Gastrocnemius medialis (tissue), 4 donors: ENCODE results near the gene CREBBP. TPM values are rescaled to one million over a fixed set of nuclear protein-coding genes. Genes with fewer than 3 reads are reported as not detected.
A peak's percentile ranks its signal among the peaks of the same experiment; 100 is the strongest.

Experiments used
- ATAC-seq, 2 donors: fragments of 150-250 bp; one replicate each; pipeline ENCODE4 v1.9.1; 2016
- DNase-seq, 2 donors: peaks; one replicate each; pipeline ENCODE4 v3.0.0-alpha.2; 2019
- H3K27ac ChIP-seq, 4 donors: fragments of 200-600 bp; sonication (generic); 1 replicate in 1 of 4; 2 replicates in 3 of 4; pipeline ENCODE4 v1.5.1; 2016 to 2018; ENCODE audit warnings: mild to moderate bottlenecking in 2 of 4, moderate library complexity in 1 of 4
- H3K27me3 ChIP-seq, 3 donors: fragments of 200-600 bp; sonication (generic) in 2 of 3; 1 replicate in 1 of 3; 2 replicates in 2 of 3; pipeline versions ENCODE4 v1.5.1 to v1.6.0; 2016 to 2019; ENCODE audit warnings: mild to moderate bottlenecking in 1 of 3, moderate library complexity in 1 of 3
- H3K36me3 ChIP-seq, 2 donors: fragments of 200-600 bp; sonication (generic) in 1 of 2; one replicate each; pipeline ENCODE4 v1.5.1; 2017 to 2018
- H3K4me1 ChIP-seq, 2 donors: fragments of 200-600 bp; sonication (generic) in 1 of 2; one replicate each; pipeline ENCODE4 v1.5.1; 2016 to 2017; ENCODE audit warnings: mild to moderate bottlenecking in 2 of 2
- H3K4me3 ChIP-seq, 4 donors: fragments of 200-600 bp; sonication (generic) in 3 of 4; 1 replicate in 1 of 4; 2 replicates in 3 of 4; pipeline ENCODE4 v1.5.1; 2016 to 2019; ENCODE audit warnings: mild to moderate bottlenecking in 2 of 4
- H3K9me3 ChIP-seq, 3 donors: fragments of 200-600 bp; sonication (generic) in 2 of 3; 1 replicate in 1 of 3; 2 replicates in 2 of 3; pipeline ENCODE4 v1.5.1; 2016 to 2019
- POLR2A ChIP-seq, 2 donors: fragments of 450-650 bp; IDR thresholded peaks; one replicate each; pipeline ENCODE4 v1.6.1; 2017; ENCODE audit warnings: antibody characterized with exemption in 2 of 2, mild to moderate bottlenecking in 2 of 2, moderate library complexity in 2 of 2
- in situ Hi-C, 4 donors: fragments of 200-750 bp; cut with MboI; loops; one replicate each; pipeline versions ENCODE4 v1.15.0 to v1.8.0; 2017; ENCODE audit warnings: low sequenced_read_pairs in 4 of 4
- intact Hi-C: fragments of 100-400 bp; cut with DNase I; formaldehyde crosslinking; loops from one replicate; pipeline ENCODE4 v1.15.1; 2023; ENCODE audit warnings: low total_unique reads
- total RNA-seq, 4 donors: library from RNA; depleted of rRNA; stranded (reverse); fragments of >200 nt; gene quantifications; one replicate each; pipeline versions ENCODE4 v1.1.0 to v1.2.3, GENCODE V29; 2016
- TF ChIP-seq, protein P1 (sequence below), 5 experiments: fragments of 450-650 bp in 3 of 5; fragments of 200-600 bp in 2 of 5; sonication (generic) in 2 of 5; IDR thresholded peaks in 4 of 5; conservative IDR thresholded peaks in 1 of 5; 1 replicate in 4 of 5; 2 replicates in 1 of 5; pipeline ENCODE4 v1.5.1; 2016 to 2019; ENCODE audit warnings: antibody characterized with exemption in 5 of 5, mild to moderate bottlenecking in 3 of 5, moderate library complexity in 3 of 5

Gene CREBBP
- total RNA-seq, 4 donors from 2014 or later: 39.8 to 61.3 (median 53.5) TPM

DNA sequence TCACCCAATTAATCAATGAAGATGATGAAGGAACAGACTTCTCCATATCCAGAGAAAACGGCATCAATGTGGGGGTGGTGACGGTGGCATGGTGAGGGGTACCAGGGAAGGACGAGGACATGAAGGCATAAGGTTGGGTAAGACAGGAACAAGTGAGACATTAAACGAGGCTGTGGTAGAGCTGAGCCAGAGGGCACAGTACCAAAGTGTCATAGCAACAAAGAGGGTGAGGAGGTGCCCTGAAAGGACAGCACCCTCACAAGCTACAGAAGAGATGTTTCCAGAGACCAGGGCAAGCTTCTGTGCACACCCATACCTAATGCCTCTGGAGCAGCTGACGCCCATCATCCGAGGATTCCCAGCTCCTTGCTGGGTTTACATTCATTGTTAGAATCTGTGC is 105.7 kb downstream of the CREBBP start:
- in situ Hi-C loops: no loop called here
- peaks cover 4 to 60% of the 10 kb centered on the region in 2 donors for H3K36me3 ChIP-seq
- ATAC-seq: peak; percentile 34 to 37
- H3K9me3 ChIP-seq: no peaks in the 10 kb centered on the region
- no peaks in the 10 kb centered on the region for H3K27me3 ChIP-seq
- DNase-seq: no peak
- peak overlapping the region; percentile 34 to 76 (median 52) for H3K27ac ChIP-seq
- H3K4me1 ChIP-seq: peaks cover 33 to 43% of the 10 kb centered on the region in 2 donors
- intact Hi-C loops: no loop called here
- TF ChIP-seq, protein P1, sequence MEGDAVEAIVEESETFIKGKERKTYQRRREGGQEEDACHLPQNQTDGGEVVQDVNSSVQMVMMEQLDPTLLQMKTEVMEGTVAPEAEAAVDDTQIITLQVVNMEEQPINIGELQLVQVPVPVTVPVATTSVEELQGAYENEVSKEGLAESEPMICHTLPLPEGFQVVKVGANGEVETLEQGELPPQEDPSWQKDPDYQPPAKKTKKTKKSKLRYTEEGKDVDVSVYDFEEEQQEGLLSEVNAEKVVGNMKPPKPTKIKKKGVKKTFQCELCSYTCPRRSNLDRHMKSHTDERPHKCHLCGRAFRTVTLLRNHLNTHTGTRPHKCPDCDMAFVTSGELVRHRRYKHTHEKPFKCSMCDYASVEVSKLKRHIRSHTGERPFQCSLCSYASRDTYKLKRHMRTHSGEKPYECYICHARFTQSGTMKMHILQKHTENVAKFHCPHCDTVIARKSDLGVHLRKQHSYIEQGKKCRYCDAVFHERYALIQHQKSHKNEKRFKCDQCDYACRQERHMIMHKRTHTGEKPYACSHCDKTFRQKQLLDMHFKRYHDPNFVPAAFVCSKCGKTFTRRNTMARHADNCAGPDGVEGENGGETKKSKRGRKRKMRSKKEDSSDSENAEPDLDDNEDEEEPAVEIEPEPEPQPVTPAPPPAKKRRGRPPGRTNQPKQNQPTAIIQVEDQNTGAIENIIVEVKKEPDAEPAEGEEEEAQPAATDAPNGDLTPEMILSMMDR (IDR thresholded peaks at IDR 0.05 in 4 of 5, conservative IDR thresholded peaks at IDR 0.05 in 1 of 5): no peak
- no peak for TF ChIP-seq POLR2A (IDR thresholded peaks at IDR 0.05)
- H3K4me3 ChIP-seq: no peak overlapping the region

GRCh38 chr16:3774156-3774767 is 106.3 kb downstream of the CREBBP start:
- Histone ChIP-seq H3K4me3 (no peak overlapping the region), H3K27me3 (no peaks in the 10 kb centered on the region), H3K27ac (peak overlapping the region; percentile 3 to 76 (median 52)), H3K36me3 (peaks cover 4 to 60% of the 10 kb centered on the region in 2 donors), H3K9me3 (no peaks in the 10 kb centered on the region), H3K4me1 (peaks cover 33 to 43% of the 10 kb centered on the region in 2 donors)
- intact Hi-C loops: no loop called here
- ATAC-seq: peak; percentile 60 to 67
- peak; percentile 47 to 54 for DNase-seq
- in situ Hi-C loops: no loop called here
- TF ChIP-seq, protein P1 (IDR thresholded peaks at IDR 0.05 in 4 of 5, conservative IDR thresholded peaks at IDR 0.05 in 1 of 5): no peak
- no peak for TF ChIP-seq POLR2A (IDR thresholded peaks at IDR 0.05)

DNA sequence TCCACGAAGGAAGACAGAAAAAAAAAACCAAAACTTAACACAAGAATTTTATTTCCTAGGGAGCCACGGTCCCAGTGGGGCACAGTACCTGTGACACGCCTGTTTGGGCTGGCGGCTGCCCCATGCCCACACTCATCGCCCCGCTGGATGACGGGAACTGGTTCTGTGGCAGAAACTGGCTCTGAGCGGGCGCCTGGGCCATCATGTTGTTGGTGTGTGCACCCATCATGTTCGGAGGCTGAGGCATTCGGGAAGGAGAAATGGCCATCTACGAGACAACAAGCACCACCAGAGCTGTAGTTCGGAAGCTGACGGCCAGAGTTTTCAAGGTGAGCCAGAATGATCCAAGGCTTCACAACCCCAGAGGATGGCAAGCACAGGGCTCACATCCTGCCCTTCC is 106.8 kb downstream of the CREBBP start:
- DNase-seq: no peak
- H3K27ac ChIP-seq: peak overlapping the region in 3 of 4 donors; percentile 39 to 76 (median 64)
- TF ChIP-seq, protein P1 (IDR thresholded peaks at IDR 0.05 in 4 of 5, conservative IDR thresholded peaks at IDR 0.05 in 1 of 5): no peak
- no peak for ATAC-seq
- H3K27me3 ChIP-seq: no peaks in the 10 kb centered on the region
- H3K4me1 ChIP-seq: peaks cover 33 to 43% of the 10 kb centered on the region in 2 donors
- H3K4me3 ChIP-seq: no peak overlapping the region
- peaks cover 4 to 60% of the 10 kb centered on the region in 2 donors for H3K36me3 ChIP-seq
- intact Hi-C loops (no loop called here), in situ Hi-C loops (no loop called here)
- H3K9me3 ChIP-seq: no peaks in the 10 kb centered on the region

DNA sequence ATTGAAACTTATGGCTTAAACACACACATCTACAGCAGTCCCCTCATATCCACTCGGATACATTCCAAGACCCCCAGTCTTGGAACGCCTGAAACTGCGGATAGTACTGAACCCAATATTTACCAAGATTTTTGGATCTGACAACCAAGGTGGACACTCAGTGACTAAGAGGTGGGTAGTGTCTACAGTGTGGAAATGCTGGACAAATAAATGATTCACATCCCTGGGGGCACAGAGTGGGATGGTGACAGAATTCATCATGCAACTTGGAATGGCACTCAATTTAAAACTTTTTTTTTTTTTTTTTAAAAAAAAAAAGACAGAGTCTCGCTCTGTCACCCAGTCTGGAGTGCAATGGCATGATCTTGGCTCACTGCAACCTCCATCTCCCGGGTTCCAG is 109.0 kb downstream of the CREBBP start:
- Histone ChIP-seq H3K4me3 (no peak overlapping the region), H3K36me3 (peaks cover 8 to 62% of the 10 kb centered on the region in 2 donors), H3K27me3 (no peaks in the 10 kb centered on the region), H3K4me1 (peaks cover 30 to 39% of the 10 kb centered on the region in 2 donors), H3K27ac (peak overlapping the region in 2 of 4 donors; percentile 39 to 76), H3K9me3 (no peaks in the 10 kb centered on the region)
- intact Hi-C loops (no loop called here), in situ Hi-C loops (no loop called here)
- ATAC-seq: no peak
- no peak for DNase-seq
- TF ChIP-seq, protein P1 (IDR thresholded peaks at IDR 0.05 in 4 of 5, conservative IDR thresholded peaks at IDR 0.05 in 1 of 5): no peak
- no peak for TF ChIP-seq POLR2A (IDR thresholded peaks at IDR 0.05)
